Measurements from ENCODE around the gene BBS12.

Gene BBS12

DNA sequence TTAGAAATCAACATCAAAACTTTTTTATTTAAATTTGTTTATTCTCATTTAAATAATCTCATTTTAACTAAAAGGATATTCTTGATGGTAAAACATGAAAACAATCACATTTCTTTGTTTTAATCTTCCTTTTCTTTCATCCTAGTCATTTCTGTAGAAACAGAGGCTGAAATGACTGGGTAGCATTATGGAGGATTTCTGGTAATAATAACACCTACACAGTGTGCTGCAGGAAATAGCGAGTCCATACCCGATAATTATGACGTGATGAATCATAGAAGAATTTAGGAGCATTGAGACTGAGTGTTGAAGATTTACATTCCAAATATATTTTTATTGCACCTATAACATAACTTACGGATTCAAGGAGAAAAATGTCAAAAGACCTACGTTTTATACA lies 31.4 kb upstream of the BBS12 start:
- no peaks in the 10 kb centered on the region for H3K4me1 ChIP-seq (ENCODE audit: control insufficient read depth, insufficient read depth, low read length)
- no peaks in the 10 kb centered on the region for H3K9me3 ChIP-seq (ENCODE audit: control insufficient read depth, low read length)
- H3K27ac ChIP-seq (ENCODE audit: insufficient read depth, low read depth, low read length, poor library complexity, severe bottlenecking), result no peak overlapping the region
- H3K27me3 ChIP-seq (ENCODE audit: control insufficient read depth, insufficient read depth, low read length, poor library complexity, severe bottlenecking), result no peaks in the 10 kb centered on the region
- H3K4me3 ChIP-seq (ENCODE audit: insufficient read depth, low read depth, low read length), result no peak overlapping the region
- WGBS, 2 experiments, result 95 to 96% methylated on average over 3 to 4 of the region's 5 CpGs
- H3K36me3 ChIP-seq (ENCODE audit: control insufficient read depth, insufficient read depth, low read length), result no peaks in the 10 kb centered on the region

DNA sequence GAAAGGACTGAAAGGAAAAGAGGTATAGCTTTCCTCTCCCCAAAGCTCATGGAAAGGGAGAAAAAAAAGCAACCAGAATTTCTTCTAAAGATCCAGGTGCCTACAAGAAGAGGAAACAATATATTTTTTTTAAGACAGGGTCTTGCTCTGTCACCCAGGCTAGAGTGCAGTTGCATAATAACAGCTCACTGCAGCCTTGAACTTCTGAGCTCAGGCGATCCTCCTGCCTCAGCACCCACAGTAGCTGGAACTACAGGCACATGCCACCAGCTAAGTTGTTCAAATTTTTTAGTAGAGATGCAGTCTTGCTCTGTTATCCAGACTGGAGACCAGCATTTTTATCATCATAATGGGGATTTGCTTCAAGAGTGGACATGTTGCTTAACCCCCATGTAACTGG lies 30.5 kb upstream of the BBS12 start:
- 88 to 91% methylated on average over 1 of the region's 1 CpG for WGBS, 2 experiments
- H3K4me3 ChIP-seq (ENCODE audit: insufficient read depth, low read depth, low read length), result no peak overlapping the region
- H3K36me3 ChIP-seq (ENCODE audit: control insufficient read depth, insufficient read depth, low read length), result no peaks in the 10 kb centered on the region

DNA sequence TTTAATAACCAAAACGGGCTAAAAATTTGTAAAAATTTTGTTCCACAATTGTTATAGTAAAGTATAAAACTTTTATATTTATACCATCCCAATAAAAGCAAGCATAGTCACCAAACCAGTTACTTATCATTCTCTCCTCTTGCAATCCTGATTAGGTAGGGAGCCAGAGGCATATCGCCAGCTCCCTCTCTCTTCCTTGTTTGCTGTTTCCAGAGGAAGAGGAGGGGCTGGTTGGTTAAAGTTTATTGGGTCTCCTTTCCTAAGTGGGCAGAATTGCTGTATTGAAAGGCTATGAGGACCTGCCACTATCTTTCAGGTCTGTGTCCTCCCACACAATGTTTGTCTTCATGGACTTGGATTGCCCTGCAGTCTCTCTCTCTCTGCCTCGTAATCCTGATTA lies 29.6 kb upstream of the BBS12 start:
- WGBS, 2 experiments, result 98 to 100% methylated on average over 1 to 2 of the region's 3 CpGs
- H3K4me3 ChIP-seq (ENCODE audit: insufficient read depth, low read depth, low read length), result no peak overlapping the region
- H3K27me3 ChIP-seq (ENCODE audit: control insufficient read depth, insufficient read depth, low read length, poor library complexity, severe bottlenecking), result no peaks in the 10 kb centered on the region
- no peaks in the 10 kb centered on the region for H3K9me3 ChIP-seq (ENCODE audit: control insufficient read depth, low read length)
- H3K4me1 ChIP-seq (ENCODE audit: control insufficient read depth, insufficient read depth, low read length), result no peaks in the 10 kb centered on the region
- no peaks in the 10 kb centered on the region for H3K36me3 ChIP-seq (ENCODE audit: control insufficient read depth, insufficient read depth, low read length)
- H3K27ac ChIP-seq (ENCODE audit: insufficient read depth, low read depth, low read length, poor library complexity, severe bottlenecking), result no peak overlapping the region

More for the DNA sequence above, 30.5 kb upstream of the BBS12 start:
- Histone ChIP-seq H3K9me3 (ENCODE audit: control insufficient read depth, low read length) (no peaks in the 10 kb centered on the region), H3K27ac (ENCODE audit: insufficient read depth, low read depth, low read length, poor library complexity, severe bottlenecking) (no peak overlapping the region), H3K27me3 (ENCODE audit: control insufficient read depth, insufficient read depth, low read length, poor library complexity, severe bottlenecking) (no peaks in the 10 kb centered on the region), H3K4me1 (ENCODE audit: control insufficient read depth, insufficient read depth, low read length) (no peaks in the 10 kb centered on the region)

DNA sequence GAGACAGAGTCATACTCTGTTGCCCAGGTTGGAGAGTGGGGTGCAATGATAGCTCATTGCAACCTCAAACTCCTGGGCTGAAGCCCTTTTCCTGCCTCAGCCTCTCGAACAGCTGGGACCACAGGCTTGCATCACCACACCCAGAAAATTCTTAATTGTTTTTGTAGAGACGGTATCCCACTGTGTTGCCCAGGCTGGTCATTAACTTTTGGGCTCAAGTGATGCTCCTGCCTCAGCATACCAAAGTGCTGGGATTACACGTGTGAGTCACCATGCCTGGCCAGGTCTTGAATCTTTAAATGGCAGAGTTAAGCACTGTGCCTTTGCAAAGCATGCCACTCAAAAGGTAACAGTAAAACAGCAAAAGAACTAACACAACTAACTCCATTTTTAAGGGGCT lies 28.6 kb upstream of the BBS12 start:
- no peaks in the 10 kb centered on the region for H3K27me3 ChIP-seq (ENCODE audit: control insufficient read depth, insufficient read depth, low read length, poor library complexity, severe bottlenecking)
- H3K36me3 ChIP-seq (ENCODE audit: control insufficient read depth, insufficient read depth, low read length), result no peaks in the 10 kb centered on the region
- H3K4me1 ChIP-seq (ENCODE audit: control insufficient read depth, insufficient read depth, low read length), result no peaks in the 10 kb centered on the region
- no peak overlapping the region for H3K27ac ChIP-seq (ENCODE audit: insufficient read depth, low read depth, low read length, poor library complexity, severe bottlenecking)
- H3K4me3 ChIP-seq (ENCODE audit: insufficient read depth, low read depth, low read length), result no peak overlapping the region
- 56 to 70% methylated on average over 3 of the region's 3 CpGs for WGBS, 2 experiments
- no peaks in the 10 kb centered on the region for H3K9me3 ChIP-seq (ENCODE audit: control insufficient read depth, low read length)

DNA sequence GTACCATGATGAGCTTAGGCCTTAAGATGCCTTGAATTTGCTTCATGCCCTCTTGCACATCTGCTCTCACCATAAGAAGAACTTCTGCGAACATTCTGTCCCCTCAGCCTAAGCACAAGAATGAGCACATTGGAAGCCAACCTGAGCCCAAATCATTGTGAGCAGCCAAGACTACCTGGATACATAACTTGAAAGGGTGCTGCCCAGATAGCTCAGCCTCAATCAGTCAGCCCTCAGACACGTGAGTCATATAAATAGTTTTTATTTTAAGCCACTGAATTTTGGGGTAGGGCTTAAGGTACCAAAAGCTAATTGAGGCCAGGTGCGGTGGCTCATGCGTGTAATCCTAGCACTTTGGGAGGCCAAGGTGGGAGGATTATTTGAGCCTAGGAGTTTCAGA lies 27.5 kb upstream of the BBS12 start:
- Histone ChIP-seq H3K9me3 (ENCODE audit: control insufficient read depth, low read length) (no peaks in the 10 kb centered on the region), H3K4me3 (ENCODE audit: insufficient read depth, low read depth, low read length) (no peak overlapping the region), H3K27me3 (ENCODE audit: control insufficient read depth, insufficient read depth, low read length, poor library complexity, severe bottlenecking) (no peaks in the 10 kb centered on the region), H3K4me1 (ENCODE audit: control insufficient read depth, insufficient read depth, low read length) (no peaks in the 10 kb centered on the region), H3K27ac (ENCODE audit: insufficient read depth, low read depth, low read length, poor library complexity, severe bottlenecking) (no peak overlapping the region), H3K36me3 (ENCODE audit: control insufficient read depth, insufficient read depth, low read length) (no peaks in the 10 kb centered on the region)
- 93 to 96% methylated on average over 4 of the region's 4 CpGs for WGBS, 2 experiments

DNA sequence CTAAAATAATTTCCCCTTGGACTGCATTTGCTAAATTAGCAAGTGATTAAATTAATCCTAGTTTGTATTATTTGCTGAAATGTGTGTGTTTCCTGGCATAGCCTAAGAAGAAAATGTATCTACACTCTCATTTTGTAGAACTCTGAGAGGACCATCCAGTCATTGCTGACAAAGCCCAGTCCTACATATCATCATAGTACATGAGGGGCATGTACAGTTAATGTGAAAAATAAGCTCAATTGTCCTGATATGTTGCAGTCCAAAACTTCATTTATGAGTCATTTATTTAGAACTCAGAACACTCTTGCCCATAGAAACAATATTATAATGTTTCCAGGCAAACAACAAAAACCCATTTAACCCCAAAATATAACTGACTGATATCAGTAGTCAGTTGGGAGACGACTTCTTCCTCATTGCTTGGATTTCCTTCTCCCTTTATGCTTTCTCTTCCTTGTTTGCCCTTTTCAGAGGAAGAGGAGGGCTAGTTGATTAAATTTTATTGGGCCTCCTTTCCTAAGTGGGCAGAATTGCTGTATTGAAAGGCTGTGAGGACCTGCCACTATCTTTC lies 26.9 kb upstream of the BBS12 start:
- WGBS, 2 experiments, result 90 to 100% methylated on average over 1 of the region's 1 CpG
- H3K27me3 ChIP-seq (ENCODE audit: control insufficient read depth, insufficient read depth, low read length, poor library complexity, severe bottlenecking), result no peaks in the 10 kb centered on the region
- H3K9me3 ChIP-seq (ENCODE audit: control insufficient read depth, low read length), result no peaks in the 10 kb centered on the region
- no peaks in the 10 kb centered on the region for H3K36me3 ChIP-seq (ENCODE audit: control insufficient read depth, insufficient read depth, low read length)
- no peak overlapping the region for H3K27ac ChIP-seq (ENCODE audit: insufficient read depth, low read depth, low read length, poor library complexity, severe bottlenecking)
- no peaks in the 10 kb centered on the region for H3K4me1 ChIP-seq (ENCODE audit: control insufficient read depth, insufficient read depth, low read length)
- H3K4me3 ChIP-seq (ENCODE audit: insufficient read depth, low read depth, low read length), result no peak overlapping the region

DNA sequence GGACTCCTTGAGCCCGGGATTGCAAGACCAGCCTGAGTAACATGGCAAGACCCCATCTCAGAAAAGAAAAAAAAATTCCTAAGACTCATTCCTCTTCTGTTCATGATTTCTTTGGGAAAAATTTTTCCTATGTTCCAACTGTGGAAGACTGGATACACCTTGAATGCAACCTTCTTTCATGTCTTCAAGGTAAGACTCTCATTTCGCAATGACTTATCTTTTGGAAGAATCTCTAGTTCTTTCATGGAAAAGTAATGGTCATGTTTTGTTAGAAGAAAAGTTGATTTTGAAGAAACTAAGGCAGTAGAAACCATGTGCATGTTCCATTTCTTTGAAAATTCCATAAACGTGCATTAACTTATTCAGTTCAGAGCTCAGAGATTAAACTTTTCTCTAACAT lies 26.0 kb upstream of the BBS12 start:
- Histone ChIP-seq H3K9me3 (ENCODE audit: control insufficient read depth, low read length) (no peaks in the 10 kb centered on the region), H3K4me3 (ENCODE audit: insufficient read depth, low read depth, low read length) (no peak overlapping the region), H3K36me3 (ENCODE audit: control insufficient read depth, insufficient read depth, low read length) (no peaks in the 10 kb centered on the region), H3K27ac (ENCODE audit: insufficient read depth, low read depth, low read length, poor library complexity, severe bottlenecking) (no peak overlapping the region), H3K4me1 (ENCODE audit: control insufficient read depth, insufficient read depth, low read length) (no peaks in the 10 kb centered on the region), H3K27me3 (ENCODE audit: control insufficient read depth, insufficient read depth, low read length, poor library complexity, severe bottlenecking) (no peaks in the 10 kb centered on the region)
- 95 to 97% methylated on average over 3 of the region's 3 CpGs for WGBS, 2 experiments

DNA sequence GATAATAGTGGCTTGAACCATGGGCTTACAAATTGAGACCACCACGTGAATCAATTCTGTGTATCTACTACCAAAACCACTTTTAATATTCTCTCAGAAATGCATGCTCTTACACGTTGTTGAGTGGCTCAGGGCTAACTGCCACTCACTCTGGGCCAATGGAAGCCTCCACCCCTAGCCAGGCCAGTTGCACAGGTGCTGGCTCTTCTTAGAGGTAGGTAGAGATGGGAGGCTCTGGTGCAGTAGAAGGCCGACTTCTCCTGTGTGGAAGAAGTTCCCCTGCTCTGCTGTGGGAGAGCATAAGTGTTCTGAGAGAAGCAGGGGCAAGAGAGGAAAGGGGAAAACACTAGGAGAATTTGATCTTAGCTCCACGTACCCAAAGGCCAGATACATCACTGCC lies 25.0 kb upstream of the BBS12 start:
- no peaks in the 10 kb centered on the region for H3K4me1 ChIP-seq (ENCODE audit: control insufficient read depth, insufficient read depth, low read length)
- no peak overlapping the region for H3K27ac ChIP-seq (ENCODE audit: insufficient read depth, low read depth, low read length, poor library complexity, severe bottlenecking)
- no peak overlapping the region for H3K4me3 ChIP-seq (ENCODE audit: insufficient read depth, low read depth, low read length)
- no peaks in the 10 kb centered on the region for H3K27me3 ChIP-seq (ENCODE audit: control insufficient read depth, insufficient read depth, low read length, poor library complexity, severe bottlenecking)
- WGBS, 2 experiments, result 90 to 91% methylated on average over 4 of the region's 4 CpGs
- no peaks in the 10 kb centered on the region for H3K36me3 ChIP-seq (ENCODE audit: control insufficient read depth, insufficient read depth, low read length)
- H3K9me3 ChIP-seq (ENCODE audit: control insufficient read depth, low read length), result no peaks in the 10 kb centered on the region

DNA sequence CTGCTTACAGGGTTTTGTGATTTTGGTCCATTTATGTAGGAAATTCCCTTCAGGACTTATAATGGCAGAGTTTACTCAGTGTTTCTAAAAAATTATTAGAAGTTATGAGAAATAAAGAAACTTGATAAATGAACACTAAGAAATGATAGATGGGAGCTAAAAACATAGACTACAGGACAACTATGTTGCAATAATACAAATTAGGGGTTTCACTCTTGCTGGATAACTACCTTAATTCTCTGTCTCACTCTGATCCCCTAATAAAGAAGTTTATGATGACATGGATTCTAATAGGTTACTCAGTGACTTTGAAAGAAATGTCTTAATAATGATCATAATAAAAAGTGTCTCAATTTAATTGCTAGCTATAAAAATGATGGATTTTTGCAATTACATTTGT lies 23.3 kb upstream of the BBS12 start:
- Histone ChIP-seq H3K9me3 (ENCODE audit: control insufficient read depth, low read length) (no peaks in the 10 kb centered on the region), H3K4me3 (ENCODE audit: insufficient read depth, low read depth, low read length) (no peak overlapping the region), H3K4me1 (ENCODE audit: control insufficient read depth, insufficient read depth, low read length) (no peaks in the 10 kb centered on the region), H3K36me3 (ENCODE audit: control insufficient read depth, insufficient read depth, low read length) (no peaks in the 10 kb centered on the region), H3K27me3 (ENCODE audit: control insufficient read depth, insufficient read depth, low read length, poor library complexity, severe bottlenecking) (no peaks in the 10 kb centered on the region), H3K27ac (ENCODE audit: insufficient read depth, low read depth, low read length, poor library complexity, severe bottlenecking) (no peak overlapping the region)

DNA sequence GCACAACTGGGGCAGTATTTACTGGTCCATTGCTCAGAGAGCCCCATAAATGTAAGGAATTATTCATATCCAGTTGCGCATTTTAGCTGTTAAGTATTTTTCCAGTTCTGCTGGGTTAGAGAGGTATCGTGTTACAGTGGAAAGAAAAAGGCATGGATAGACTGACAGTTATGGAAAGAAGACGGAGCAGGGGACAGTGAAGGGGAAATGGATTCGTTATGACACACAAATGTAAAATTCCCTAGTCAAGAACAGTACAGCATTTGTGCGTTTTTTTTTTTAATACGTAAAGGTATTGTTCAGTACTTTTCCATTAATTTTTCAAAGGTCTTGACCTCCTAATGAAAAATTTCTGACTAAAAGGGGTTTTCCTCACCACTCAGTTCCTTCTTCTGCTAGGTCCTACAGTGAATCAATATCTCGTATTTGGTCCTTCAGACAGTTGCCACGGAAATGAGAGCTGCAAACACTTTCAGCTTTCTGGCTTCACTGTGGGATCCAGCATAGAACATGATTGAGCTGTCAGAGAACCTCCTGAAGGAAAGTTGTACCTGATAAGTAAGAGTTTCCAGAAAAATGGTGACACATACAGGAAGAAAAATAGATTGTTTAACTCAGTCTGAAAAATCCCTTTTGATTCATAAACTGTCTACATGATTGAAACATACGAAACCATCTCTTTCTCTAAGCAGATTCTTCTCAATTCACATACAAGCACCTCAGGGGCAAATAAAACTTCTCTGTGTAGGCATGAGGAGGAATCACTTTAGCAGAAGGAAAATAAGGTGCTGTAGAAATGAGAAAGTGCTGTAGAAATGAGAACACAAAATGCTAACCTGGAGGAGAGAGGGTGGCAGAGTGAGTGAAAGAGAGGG lies 21.8 kb upstream of the BBS12 start:
- H3K4me1 ChIP-seq (ENCODE audit: control insufficient read depth, insufficient read depth, low read length), result no peaks in the 10 kb centered on the region
- no peaks in the 10 kb centered on the region for H3K9me3 ChIP-seq (ENCODE audit: control insufficient read depth, low read length)
- H3K4me3 ChIP-seq (ENCODE audit: insufficient read depth, low read depth, low read length), result no peak overlapping the region
- H3K27ac ChIP-seq (ENCODE audit: insufficient read depth, low read depth, low read length, poor library complexity, severe bottlenecking), result no peak overlapping the region
- H3K27me3 ChIP-seq (ENCODE audit: control insufficient read depth, insufficient read depth, low read length, poor library complexity, severe bottlenecking), result no peaks in the 10 kb centered on the region
- no peaks in the 10 kb centered on the region for H3K36me3 ChIP-seq (ENCODE audit: control insufficient read depth, insufficient read depth, low read length)
- WGBS, 2 experiments, result 87 to 93% methylated on average over 9 of the region's 9 CpGs
